ENCODE results near the gene SP5.
"Not testable (repeated sequence)": the region's sequence is repeated elsewhere in the genome, so short reads cannot be mapped to it uniquely, and the experiment has no call there.

Gene SP5

GRCh38 chr2:170740660-170741059 lies 25.5 kb downstream of the SP5 start:
- no peak for DNase-seq

- DNase-seq, result no peak
Observed at GRCh38 chr2:170742000-170742399, 26.9 kb downstream of the SP5 start.

DNA sequence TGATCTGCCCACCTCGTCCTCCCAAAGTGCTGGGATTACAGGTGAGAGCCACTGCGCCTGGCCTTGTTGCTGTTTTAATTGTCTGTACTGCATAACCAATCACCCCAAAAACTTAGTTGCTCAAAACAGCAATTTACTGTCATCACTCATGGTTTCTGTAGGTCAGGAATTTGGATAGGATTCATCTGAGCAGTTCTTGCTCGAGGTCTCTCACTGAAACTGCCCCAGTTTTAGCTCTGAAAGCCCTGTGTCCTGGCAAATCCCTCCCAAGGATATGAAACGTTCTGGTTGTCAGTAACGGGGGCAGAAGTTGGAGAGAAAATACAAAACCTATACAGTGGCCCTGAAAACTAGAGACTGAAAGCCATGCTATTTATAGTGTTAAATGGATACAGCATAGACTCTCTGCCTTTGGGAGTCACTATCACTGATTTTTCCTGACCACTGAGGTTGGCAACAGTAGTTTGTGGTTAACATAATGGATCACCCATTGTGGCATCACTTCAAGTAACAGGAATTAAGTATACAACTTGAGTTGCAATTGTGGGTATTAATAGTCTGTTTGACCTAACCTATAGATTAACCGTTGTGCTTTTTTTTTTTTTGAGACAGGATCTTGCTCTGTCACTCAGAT lies 27.9 kb downstream of the SP5 start:
- no peak for DNase-seq

GRCh38 chr2:170743530-170744239 lies 28.5 kb downstream of the SP5 start:
- no peak for DNase-seq

GRCh38 chr2:170744248-170745002 lies 29.3 kb downstream of the SP5 start:
- no peak for DNase-seq

DNA sequence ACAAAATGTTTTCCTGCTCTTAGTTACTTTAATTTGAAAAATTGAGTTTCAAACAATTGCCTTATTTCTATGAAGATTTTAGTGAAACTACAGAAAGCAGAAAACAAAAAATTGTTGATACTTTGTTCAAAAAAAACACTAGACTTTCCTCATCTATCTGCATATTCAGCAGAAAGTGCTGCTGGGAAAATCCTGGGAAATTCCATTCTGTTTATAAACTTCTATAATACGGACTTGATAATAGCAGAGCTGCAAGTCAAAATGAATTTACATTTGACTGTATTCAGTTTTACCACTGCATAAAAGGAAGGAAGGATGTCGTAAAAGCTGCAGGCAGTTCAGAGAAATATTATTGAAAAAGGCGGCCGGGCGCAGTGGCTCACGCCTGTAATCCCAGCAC lies 30.2 kb downstream of the SP5 start:
- DNase-seq, result no peak

GRCh38 chr2:170747921-170748320 lies 32.8 kb downstream of the SP5 start:
- no peak for DNase-seq

DNA sequence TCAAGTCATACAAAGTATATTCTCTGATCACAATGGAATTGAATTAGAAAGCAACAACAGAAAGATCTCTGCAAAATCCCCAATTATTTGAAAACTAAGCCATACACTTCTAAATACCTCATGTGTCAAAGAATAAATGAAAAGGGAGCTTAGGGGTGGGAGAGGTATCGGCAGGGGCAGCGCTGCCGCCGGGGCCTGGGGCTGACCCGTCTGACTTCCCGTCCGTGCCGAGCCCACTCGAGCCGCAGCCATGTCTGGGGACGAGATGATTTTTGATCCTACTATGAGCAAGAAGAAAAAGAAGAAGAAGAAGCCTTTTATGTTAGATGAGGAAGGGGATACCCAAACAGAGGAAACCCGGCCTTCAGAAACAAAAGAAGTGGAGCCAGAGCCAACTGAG lies 36.4 kb downstream of the SP5 start:
- DNase-seq, result not testable (repeated sequence)

DNA sequence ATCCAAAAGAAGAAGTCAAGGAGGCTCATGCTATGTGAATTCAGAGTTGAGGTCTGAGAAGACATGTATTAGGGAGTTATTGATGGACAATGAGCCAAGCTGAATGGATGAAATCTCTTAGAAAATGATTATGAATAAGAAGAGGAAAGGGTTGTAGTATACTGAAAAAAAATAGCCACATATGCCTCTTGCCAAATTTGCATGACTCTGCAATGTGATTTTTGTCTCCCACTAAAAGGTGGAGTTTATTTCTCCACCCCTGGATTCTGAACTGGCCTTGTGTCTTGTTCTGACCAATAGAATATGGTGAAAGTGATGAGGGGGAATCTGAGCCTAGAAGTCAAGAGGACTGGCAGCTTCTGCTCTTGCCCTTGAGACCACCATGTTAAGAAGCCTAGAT lies 46.4 kb downstream of the SP5 start:
- DNase-seq, result no peak

DNA sequence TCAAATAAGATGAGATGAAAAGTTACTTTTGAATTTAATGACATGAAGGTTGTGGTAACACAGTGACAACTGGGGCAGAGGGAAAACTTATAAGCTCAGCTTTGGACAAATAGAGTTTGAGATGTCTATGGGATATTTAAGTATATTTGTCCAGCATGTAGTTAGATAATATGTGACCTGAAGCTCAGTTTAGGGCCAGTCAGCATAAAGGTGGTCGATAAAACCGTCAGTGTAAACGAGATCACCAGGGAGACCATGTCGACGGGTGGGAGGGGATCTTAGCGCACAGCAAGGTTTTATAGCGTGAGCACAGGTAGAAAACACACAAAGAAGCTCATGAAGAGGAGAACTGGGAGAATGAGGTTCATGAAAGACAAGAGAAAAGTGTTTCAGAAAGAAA lies 47.6 kb downstream of the SP5 start:
- DNase-seq, result no peak

GRCh38 chr2:170763232-170763631 lies 48.1 kb downstream of the SP5 start:
- DNase-seq, result no peak

DNA sequence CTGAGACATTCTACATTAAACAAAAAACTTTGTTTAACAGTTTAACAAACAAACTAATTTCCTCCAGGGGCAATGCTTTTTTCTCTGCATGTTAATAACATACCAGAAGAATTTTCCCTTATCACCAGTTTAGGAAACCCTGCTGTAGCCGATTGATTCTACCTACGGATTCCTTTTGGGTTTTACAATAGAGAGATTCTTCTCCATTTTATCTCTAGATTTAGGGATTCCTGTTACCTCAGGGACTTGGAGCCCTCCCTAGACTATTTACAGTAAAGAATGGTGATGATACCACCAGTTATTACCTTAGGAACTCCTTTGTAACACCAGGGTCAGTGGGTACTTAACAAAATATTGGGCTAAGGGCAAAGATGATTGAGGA lies 49.7 kb downstream of the SP5 start:
- no peak for DNase-seq

GRCh38 chr2:170766693-170767092 lies 51.6 kb downstream of the SP5 start:
- DNase-seq, result no peak
